Measurements from ENCODE around the gene GNAO1. TPM values are rescaled to one million over a fixed set of nuclear protein-coding genes. Genes with fewer than 3 reads are reported as not detected.

GNAO1 gene
- total and polyA plus RNA-seq, 2 donors (not counting 1 experiment from before 2014, with no cell fraction given): 0.13 to 5.1 TPM

GRCh38 chr16:56198006-56198754 lies 6.9 kb downstream of the GNAO1 start:
- Histone ChIP-seq H4K20me1 (ENCODE audit: control insufficient read depth, insufficient read depth, low read length, poor library complexity, severe bottlenecking) (no peaks in the 10 kb centered on the region), H3K9me3 (ENCODE audit: control extremely low read depth in 1 of 3, control insufficient read depth in 2 of 3, insufficient read depth in 1 of 3, low read length in 2 of 3) (peaks cover 0 to 14% (median 0%) of the 10 kb centered on the region in 3 donors), H3K4me1 (ENCODE audit: control insufficient read depth in 2 of 2, insufficient read depth in 2 of 2, low read length in 2 of 2) (peaks cover 39 to 61% of the 10 kb centered on the region in 2 donors), H2AFZ (ENCODE audit: insufficient read depth, low read depth, low read length, poor library complexity, severe bottlenecking) (no peak overlapping the region), H3K79me2 (ENCODE audit: control insufficient read depth, insufficient read depth, low read length) (no peaks in the 10 kb centered on the region), H3K27ac (ENCODE audit: low read length in 2 of 2) (no peak overlapping the region), H3K36me3 (replicated peaks in 1 of 2; ENCODE audit: control extremely low read depth in 1 of 2, control insufficient read depth in 1 of 2, extremely low read depth in 1 of 2, insufficient read depth in 2 of 2, low read length in 1 of 2) (no peaks in the 10 kb centered on the region), H3K9ac (ENCODE audit: low read length) (no peak overlapping the region), H3K4me3 (ENCODE audit: control extremely low read depth in 1 of 5, extremely low read depth in 1 of 5, insufficient read depth in 1 of 5, low read depth in 2 of 5, low read length in 4 of 5) (no peak overlapping the region), H3K27me3 (replicated peaks in 1 of 4; ENCODE audit: control extremely low read depth in 1 of 4, control insufficient read depth in 3 of 4, insufficient read depth in 4 of 4, low read length in 3 of 4) (peaks cover 0 to 28% (median 18%) of the 10 kb centered on the region in 4 experiments), H3K4me2 (replicated peaks; ENCODE audit: low read depth, low read length, poor library complexity, severe bottlenecking) (peak overlapping the region; percentile 42)
- intact Hi-C loops (cut with micrococcal nuclease): no loop called here
- ATAC-seq (ENCODE audit: low read depth) (no peak), DNase-seq (no peak)
- Mint-ChIP-seq H3K27ac (no peak overlapping the region), H3K9me3 (ENCODE audit: insufficient read depth) (no peaks in the 10 kb centered on the region), H3K4me3 (peak overlapping the region; percentile 40), H3K27me3 (peaks cover 19% of the 10 kb centered on the region), H3K4me1 (peaks cover 47% of the 10 kb centered on the region)
- CTCF ChIA-PET: interaction anchor here (2.0 kb wide), 1 partner anchor 253 kb away, joined by 5 read pairs; no protein-coding TSS in a partner anchor
- TF ChIP-seq, protein P1, sequence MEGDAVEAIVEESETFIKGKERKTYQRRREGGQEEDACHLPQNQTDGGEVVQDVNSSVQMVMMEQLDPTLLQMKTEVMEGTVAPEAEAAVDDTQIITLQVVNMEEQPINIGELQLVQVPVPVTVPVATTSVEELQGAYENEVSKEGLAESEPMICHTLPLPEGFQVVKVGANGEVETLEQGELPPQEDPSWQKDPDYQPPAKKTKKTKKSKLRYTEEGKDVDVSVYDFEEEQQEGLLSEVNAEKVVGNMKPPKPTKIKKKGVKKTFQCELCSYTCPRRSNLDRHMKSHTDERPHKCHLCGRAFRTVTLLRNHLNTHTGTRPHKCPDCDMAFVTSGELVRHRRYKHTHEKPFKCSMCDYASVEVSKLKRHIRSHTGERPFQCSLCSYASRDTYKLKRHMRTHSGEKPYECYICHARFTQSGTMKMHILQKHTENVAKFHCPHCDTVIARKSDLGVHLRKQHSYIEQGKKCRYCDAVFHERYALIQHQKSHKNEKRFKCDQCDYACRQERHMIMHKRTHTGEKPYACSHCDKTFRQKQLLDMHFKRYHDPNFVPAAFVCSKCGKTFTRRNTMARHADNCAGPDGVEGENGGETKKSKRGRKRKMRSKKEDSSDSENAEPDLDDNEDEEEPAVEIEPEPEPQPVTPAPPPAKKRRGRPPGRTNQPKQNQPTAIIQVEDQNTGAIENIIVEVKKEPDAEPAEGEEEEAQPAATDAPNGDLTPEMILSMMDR (IDR thresholded peaks at IDR 0.05): no peak
- TF ChIP-seq EZH2 (IDR thresholded peaks at IDR 0.05; ENCODE audit: borderline replicate concordance, insufficient read depth, low read depth, low read length, poor library complexity, severe bottlenecking): no peak
- POLR2A ChIA-PET: no interaction called here

DNA sequence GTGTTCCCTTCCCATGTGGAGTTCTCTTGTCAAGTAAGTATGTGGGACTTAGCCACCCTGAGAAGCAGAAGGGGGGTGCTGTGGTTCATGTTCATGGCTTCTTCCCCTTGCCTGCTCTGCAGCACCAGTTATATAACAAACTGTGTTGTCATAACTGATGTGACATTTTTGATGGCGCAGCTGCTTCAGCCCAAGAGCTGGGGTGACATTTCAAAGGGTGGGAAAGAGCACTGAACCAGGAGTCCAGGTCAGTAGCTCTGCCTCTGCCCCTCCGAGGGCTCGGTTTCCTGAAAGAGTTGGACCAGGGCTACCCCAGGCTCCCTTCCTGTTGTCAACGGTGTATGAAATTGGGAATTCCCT lies 7.4 kb downstream of the GNAO1 start:
- peak overlapping the region; percentile 42 for H3K4me2 ChIP-seq (replicated peaks; ENCODE audit: low read depth, low read length, poor library complexity, severe bottlenecking)
- H3K4me3 Mint-ChIP-seq: peak overlapping the region; percentile 52
- intact Hi-C loops (cut with micrococcal nuclease): no loop called here
- H3K4me1 ChIP-seq (ENCODE audit: control insufficient read depth in 2 of 2, insufficient read depth in 2 of 2, low read length in 2 of 2): peaks cover 33 to 59% of the 10 kb centered on the region in 2 donors
- H3K9ac ChIP-seq (ENCODE audit: low read length): no peak overlapping the region
- DNase-seq (no peak), ATAC-seq (ENCODE audit: low read depth) (no peak)
- POLR2A ChIA-PET: no interaction called here
- H3K4me3 ChIP-seq (ENCODE audit: control extremely low read depth in 1 of 5, extremely low read depth in 1 of 5, insufficient read depth in 1 of 5, low read depth in 2 of 5, low read length in 4 of 5): no peak overlapping the region
- no peak overlapping the region for H3K27ac ChIP-seq (ENCODE audit: low read length in 2 of 2)
- no peak for TF ChIP-seq EZH2 (IDR thresholded peaks at IDR 0.05; ENCODE audit: borderline replicate concordance, insufficient read depth, low read depth, low read length, poor library complexity, severe bottlenecking)
- TF ChIP-seq, protein P1 (IDR thresholded peaks at IDR 0.05): no peak
- peaks cover 0 to 22% (median 13%) of the 10 kb centered on the region in 4 experiments for H3K27me3 ChIP-seq (replicated peaks in 1 of 4; ENCODE audit: control extremely low read depth in 1 of 4, control insufficient read depth in 3 of 4, insufficient read depth in 4 of 4, low read length in 3 of 4)
- H3K27ac Mint-ChIP-seq: no peak overlapping the region
- 65% methylated on average over 4 of the region's 4 CpGs for WGBS (ENCODE audit: insufficient coverage)
- peaks cover 42% of the 10 kb centered on the region for H3K4me1 Mint-ChIP-seq
- H4K20me1 ChIP-seq (ENCODE audit: control insufficient read depth, insufficient read depth, low read length, poor library complexity, severe bottlenecking): no peaks in the 10 kb centered on the region
- CTCF ChIA-PET: interaction anchor here (2.0 kb wide), 1 partner anchor 253 kb away, joined by 5 read pairs; no protein-coding TSS in a partner anchor
- H2AFZ ChIP-seq (ENCODE audit: insufficient read depth, low read depth, low read length, poor library complexity, severe bottlenecking): no peak overlapping the region
- no peaks in the 10 kb centered on the region for H3K9me3 Mint-ChIP-seq (ENCODE audit: insufficient read depth)
- peaks cover 0 to 12% (median 0%) of the 10 kb centered on the region in 3 donors for H3K9me3 ChIP-seq (ENCODE audit: control extremely low read depth in 1 of 3, control insufficient read depth in 2 of 3, insufficient read depth in 1 of 3, low read length in 2 of 3)
- H3K27me3 Mint-ChIP-seq: peaks cover 13% of the 10 kb centered on the region
- no peaks in the 10 kb centered on the region for H3K36me3 ChIP-seq (replicated peaks in 1 of 2; ENCODE audit: control extremely low read depth in 1 of 2, control insufficient read depth in 1 of 2, extremely low read depth in 1 of 2, insufficient read depth in 2 of 2, low read length in 1 of 2)
- H3K79me2 ChIP-seq (ENCODE audit: control insufficient read depth, insufficient read depth, low read length): no peaks in the 10 kb centered on the region

Measured in B cell (primary cell).